Stimulated activated CD8-positive, alpha-beta memory T cell treated with anti-CD3 and anti-CD28 coated beads, Interleukin-4, amount 100 ng/mL, for 1 hour (primary cell): ENCODE measurements around the gene BACH1.
A peak's percentile ranks its signal among the peaks of the same experiment; 100 is the strongest.
"Not testable (repeated sequence)": the region's sequence is repeated elsewhere in the genome, so short reads cannot be mapped to it uniquely, and the experiment has no call there.

Experiments used
- DNase-seq, 2 donors: peaks; one replicate each; pipeline ENCODE4 v3.0.0-alpha.2; 2020; ENCODE audit warnings: low read depth in 2 of 2, low spot score in 1 of 2

BACH1 gene

DNA sequence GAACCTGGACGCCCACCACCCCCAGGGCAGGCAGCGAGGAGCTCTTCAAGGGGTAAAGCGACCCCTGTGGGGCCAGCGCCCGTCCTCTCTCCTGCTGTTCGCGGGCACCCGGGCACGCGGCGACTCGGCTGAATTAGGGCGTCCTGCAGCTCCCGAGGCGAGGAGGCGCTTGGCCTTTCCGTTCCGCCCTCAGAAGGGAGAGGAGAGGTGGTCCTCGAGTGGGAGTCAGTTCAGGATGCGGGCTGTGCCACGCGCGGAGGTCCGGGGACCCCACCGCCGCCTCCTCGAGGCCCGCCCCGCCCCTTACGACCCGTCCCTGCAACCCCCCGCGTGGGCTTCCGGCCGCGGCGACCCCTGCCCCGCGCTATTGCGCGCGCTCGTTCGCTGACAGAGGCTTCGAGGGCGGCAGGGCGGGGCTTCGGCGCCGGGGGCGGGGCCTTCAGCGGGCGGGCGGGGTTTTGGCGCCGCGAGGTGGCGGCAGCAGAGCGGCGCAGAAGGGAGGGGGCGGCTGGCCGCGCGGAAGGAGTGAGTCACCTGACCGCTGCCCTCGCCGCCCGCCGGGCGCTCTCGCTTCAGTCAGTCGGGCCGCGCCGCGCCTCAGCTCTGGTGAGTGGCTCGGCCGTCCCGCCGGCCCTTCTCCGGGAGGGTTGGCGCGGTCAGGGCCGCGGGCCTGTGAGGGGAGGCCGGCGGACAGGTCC is at the start of gene BACH1:
Gene BACH1, plus strand, starts transcription at position 575 of the 698 bp plus-strand sequence. CDS start 22,359 bp downstream, outside the sequence.
- DNase-seq: peak; percentile 75 to 77

DNA sequence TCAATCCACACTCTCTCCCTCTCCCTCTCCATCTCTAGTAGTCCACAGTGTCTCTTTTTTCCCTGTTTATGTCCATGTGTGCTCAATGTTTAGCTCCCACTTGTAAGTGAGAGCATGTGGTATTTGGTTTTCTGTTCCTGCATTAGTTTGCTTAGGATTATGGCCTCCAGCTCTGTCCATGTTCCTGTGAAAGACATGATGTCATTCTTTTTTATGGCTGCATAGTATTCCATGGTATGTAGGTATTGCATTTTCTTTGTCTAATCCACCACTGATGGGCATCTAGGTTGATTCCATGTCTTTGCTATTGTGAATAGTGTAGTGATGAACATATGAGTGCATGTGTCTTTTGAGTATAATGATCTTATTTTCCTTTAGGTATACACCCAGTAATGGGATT is 49.4 kb upstream of the BACH1 start:
- not testable (repeated sequence) for DNase-seq

DNA sequence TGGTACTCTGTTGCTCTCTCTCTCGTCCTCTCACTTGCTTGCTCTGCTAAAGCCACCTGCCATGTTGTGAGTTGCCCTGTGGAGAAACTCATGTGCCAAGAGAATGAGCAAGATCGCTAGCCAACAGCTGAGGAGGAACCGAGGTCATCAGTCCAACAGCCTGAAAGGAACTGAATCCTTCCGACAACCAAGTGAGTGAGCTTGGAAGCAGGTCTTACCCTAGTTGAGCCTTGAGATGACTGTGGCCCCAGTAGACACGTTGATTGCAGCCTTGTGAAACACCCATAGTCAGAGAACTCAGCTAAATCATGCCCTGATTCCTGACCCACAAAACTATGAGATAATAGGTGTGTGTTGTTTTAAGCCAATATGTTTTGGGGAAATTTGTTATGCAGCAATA is 48.1 kb upstream of the BACH1 start:
- no peak for DNase-seq

GRCh38 chr21:29253861-29254260 is 44.9 kb upstream of the BACH1 start:
- DNase-seq: not testable (repeated sequence)

DNA sequence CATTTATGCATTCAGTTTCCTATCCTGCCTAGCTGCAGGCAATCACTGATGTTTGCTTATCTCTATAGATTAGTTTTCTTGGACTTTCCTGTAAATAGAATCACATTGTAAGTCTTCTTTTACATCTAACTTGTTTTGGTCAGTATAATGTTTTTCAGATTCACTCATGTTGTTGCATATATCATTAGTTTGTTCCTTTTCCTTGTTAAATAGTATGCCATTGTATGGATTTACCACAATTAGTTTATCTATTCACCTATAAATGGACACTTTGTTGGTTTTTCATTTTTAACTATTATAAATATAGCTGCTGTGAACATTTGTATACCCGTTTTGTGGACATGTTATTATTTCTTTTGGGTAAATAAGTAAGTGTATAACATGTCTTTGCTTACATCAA is 44.2 kb upstream of the BACH1 start:
- DNase-seq: no peak

DNA sequence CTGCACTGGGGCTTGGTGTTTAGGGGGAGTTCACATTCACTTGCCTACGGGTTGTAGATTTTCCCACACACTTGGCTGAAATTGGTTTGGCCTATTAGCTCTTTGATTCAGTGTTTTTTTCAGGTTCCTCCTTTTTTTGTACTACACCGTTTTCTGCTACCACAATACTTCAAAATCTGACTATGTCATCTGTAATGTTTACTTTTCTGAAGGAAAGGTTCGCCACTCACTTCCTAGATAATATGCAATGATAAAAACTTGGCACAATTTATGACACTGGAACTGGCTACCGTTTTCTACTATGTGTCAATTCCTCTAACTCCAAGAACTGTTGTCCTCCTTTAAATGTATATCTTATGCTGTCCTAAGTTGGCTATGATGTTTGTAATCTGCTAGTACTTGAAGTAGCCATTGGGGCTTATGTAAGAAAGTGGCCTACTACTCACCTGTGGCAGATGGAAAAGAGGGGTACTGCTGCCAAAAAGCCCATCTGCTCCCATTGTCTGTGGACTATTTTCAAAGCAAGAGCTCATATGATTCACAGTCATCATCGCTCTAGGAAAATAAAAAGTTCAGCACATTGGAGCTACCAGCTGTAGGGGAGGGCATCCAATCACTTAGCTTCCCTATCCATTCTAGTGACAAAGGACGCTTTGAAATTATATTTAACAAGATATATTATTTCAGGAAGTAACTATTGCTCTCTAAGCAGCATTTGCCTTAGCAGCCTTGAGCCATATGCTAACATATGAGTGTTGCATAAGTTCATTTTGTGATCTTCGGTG is 42.4 kb upstream of the BACH1 start:
- no peak for DNase-seq

DNA sequence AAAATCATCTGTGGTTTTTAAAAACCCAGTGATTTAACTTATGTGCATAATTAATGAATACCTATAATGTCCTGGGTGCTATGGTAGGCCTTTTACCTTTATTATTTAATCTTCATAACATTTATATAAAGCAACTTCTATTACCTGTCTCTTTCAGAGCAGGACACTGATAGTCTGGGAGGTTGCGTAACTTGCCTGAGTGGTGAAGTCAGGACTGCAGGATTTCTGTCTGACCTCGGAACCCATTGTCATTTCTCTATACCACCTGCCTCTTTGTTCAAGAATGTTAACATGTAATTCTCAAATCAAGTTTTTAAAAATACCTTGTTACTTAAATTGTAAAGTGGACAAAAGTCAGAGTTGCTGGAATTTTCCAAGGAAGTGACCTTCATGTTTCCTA is 41.0 kb upstream of the BACH1 start:
- no peak for DNase-seq

DNA sequence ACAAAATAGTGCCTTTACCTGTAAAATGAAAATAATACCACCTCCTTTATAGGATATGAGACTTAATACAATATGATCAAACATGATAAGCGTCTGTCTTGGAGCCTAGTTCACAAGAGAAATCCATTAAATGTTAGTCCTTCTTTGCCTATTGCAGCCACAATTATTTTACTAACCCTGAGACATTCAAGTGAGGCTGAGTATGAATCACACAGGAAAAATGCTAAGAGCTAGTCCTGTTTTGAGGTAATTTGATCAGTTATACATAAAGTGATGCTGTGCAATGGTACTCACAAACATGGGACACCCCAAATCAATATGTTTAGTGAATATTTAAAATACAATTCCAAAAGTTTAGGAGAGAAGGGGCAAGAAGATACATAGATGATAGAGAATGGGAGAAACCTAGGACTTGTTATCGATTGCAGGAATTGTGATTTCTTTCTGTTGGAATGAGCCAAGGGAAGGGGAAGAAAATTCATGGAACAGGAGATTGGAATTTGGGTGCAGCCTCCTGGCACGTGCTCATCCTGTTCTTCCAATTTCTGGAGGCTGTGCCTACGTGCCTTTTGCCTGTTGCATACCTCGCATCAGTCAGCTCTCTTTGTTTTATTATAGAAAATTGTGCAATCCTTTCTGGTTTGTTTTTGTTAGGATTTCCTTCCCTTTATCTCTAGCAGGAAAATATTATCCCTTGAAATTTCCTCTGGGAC is 39.9 kb upstream of the BACH1 start:
- DNase-seq: no peak

- no peak for DNase-seq
Observed at GRCh38 chr21:29260461-29260860, 38.3 kb upstream of the BACH1 start.

DNA sequence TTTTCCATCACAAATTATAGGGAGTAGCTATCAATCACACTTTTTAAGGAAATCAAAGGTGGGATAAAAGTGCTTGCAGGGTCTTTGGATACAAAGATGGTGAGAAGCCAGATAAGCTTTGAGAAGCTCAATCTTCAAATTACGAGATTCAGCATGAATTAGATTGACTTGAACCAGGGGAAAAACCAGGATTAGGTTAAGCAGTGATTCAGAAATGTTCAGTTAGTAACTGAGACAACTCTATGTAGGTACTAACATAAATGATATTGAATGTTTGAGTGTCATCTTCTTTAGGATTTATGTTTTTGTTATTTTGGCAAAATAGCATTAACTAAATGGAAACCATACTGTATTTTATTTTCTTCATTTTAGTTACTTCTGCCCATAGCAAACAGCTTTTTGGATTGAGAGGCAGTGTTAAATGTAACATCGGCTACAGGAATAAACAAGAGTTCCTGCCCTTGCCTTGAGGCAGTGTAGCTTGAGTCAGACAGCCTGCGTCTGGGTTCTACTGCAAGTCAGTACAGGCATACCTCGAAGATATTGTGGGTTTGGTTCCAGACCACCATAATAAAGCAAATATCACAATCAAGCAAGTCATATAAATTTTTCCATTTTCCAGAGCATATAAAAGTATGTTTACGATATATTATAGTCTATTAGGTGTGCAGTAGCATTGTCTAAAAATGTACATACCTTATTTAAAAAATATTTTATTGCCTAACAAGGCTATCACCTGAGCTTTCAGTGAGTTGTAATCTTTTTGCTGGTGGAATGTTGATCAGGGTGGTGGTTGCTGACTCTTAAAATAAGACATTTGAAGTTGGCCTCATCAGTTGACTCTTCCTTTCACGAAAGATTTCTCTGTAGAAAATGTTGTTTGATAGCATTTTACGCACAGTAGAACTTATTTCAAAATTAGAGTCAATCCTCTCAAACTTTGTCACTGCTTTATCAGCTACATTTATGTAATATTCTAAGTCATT is 36.9 kb upstream of the BACH1 start:
- DNase-seq: no peak

DNA sequence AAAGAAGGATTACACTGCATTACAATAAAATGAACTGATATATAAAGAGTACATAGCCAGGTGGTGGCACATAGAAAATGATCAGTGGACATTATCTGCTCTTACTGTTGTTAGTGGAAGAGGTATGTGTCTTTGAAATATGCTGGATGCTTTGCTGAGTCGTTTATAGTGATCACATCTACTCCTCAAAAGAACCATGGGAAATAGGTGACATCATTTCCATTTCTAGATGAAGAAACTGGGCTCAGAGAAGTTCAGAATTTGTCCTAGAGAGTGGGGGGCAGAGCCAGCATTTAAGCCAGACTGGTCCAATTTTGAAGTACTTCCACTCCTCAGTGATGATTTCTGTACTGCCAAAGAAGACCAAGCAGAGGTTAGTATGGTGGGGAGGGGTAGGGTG is 34.0 kb upstream of the BACH1 start:
- DNase-seq: no peak

DNA sequence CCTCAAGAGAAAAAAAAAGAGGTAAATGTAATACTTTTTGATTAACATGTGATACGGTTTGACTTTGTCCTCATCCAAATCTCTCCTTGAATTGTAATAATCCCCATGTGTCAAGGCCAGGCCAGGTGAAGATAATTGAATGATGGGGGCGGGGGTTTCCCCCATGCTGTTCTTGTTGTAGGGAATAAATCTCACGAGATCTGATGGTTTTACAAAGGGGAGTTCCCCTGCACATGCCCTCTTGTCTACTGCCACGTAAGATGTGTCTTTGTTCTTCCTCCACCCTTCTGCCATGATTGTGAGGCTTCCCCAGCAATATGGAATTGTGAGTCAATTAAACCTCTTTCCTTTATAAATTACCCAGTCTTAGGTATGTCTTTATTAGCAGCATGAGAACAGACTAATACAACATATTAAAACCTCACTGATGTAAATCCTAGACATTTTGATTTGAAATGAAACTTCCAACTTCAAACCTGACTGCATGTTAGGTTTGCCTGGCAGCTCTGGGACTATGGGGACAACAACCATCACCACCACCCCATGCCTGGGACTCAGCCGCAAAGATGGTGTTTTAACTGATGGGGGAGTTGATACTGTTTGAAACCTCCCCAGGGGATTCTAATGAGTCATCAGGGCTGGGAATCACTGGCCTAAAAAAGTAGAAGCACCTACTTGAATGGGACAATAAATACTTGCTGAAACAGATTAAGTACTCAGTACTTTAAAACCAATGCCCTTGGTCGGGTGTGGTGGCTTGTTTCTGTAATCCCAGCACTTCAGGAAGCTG is 32.8 kb upstream of the BACH1 start:
- DNase-seq: no peak

- no peak for DNase-seq
Observed at GRCh38 chr21:29267666-29268065, 31.1 kb upstream of the BACH1 start.

DNA sequence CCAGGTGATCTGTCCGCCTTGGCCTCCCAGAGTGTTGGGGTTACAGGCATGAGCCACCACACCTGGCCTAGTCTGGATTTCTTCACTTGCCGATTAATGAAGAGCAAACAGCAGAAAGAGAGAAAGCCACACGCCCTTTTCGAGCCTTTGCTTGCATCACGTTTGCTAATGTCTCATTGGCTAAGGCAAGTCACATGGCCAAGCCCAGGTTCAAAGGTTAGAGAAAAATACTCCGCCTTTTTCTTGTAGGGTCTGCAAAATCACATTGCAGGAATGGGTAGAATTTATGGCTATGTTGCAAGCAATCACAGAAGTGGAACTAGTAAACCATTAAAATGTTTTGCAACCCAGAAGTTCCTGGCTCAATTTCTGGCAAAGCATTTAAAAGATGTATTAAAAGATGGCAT is 26.8 kb upstream of the BACH1 start:
- no peak for DNase-seq

GRCh38 chr21:29277442-29277841 is 21.3 kb upstream of the BACH1 start:
- no peak for DNase-seq

- DNase-seq: no peak
Observed at GRCh38 chr21:29279558-29279957, 19.2 kb upstream of the BACH1 start.

DNA sequence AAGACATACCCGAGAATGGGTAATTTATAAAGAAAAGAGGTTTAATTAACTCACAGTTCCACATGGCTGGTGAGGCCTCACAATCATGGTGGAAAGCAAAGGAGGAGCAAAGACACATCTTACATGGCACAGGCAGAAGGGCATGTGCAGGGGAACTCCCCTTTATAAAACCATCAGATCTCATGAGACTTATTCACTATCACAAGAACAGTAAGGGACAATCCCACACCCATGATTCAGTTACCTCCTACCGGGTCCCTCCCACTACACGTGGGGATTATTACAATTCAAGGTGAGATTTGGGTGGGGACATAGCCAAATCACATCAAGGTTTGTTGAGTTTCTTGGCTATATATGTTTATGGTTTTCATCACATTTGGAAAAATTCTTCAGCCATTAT is 16.9 kb upstream of the BACH1 start:
- not testable (repeated sequence) for DNase-seq

GRCh38 chr21:29287383-29287782 is 11.3 kb upstream of the BACH1 start:
- no peak for DNase-seq

DNA sequence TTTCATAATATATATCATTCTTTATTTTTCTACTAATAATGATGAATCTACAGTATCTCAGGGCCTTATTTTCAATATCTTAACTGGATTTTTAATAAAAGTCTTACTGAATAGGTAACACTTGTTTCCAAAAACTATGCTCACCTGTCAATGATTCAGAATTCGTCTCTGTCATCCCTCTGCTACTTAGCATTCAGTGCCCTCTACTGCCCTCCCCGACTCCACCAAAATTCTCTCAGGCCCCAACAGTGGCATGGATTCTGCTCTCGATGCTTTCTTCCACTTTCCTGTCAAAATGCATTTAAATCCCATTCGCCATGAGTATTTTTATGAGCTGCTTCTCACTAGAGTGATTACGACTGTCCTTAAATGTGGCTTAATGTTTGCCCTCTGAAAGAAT is 10.5 kb upstream of the BACH1 start:
- no peak for DNase-seq

- no peak for DNase-seq
Observed at GRCh38 chr21:29289317-29289716, 9.4 kb upstream of the BACH1 start.
